Mucosa of stomach (tissue), 1 donor: ENCODE results near the gene DOCK4.

Experiments used
- H3K27me3 ChIP-seq: one replicate; pipeline ENCODE4 v1.7.0; 2013; ENCODE audit warnings: mild to moderate bottlenecking, low read length; ENCODE audit not compliant: control insufficient read depth, insufficient read depth
- H3K36me3 ChIP-seq: one replicate; pipeline ENCODE4 v1.7.0; 2013; ENCODE audit warnings: low read length; ENCODE audit not compliant: control insufficient read depth, insufficient read depth
- H3K4me1 ChIP-seq: one replicate; pipeline ENCODE4 v1.7.0; 2013; ENCODE audit warnings: mild to moderate bottlenecking, low read length; ENCODE audit not compliant: control insufficient read depth, insufficient read depth
- H3K4me3 ChIP-seq: one replicate; pipeline ENCODE4 v1.7.0; 2013; ENCODE audit warnings: low read length
- H3K9ac ChIP-seq: one replicate; pipeline ENCODE4 v1.7.0; 2013; ENCODE audit warnings: mild to moderate bottlenecking, low read length, moderate library complexity
- H3K9me3 ChIP-seq: one replicate; pipeline ENCODE4 v1.7.0; 2013; ENCODE audit warnings: mild to moderate bottlenecking, low read length, moderate library complexity; ENCODE audit not compliant: control insufficient read depth
- donor health status: Pancreatic carcinoma.

Gene DOCK4

GRCh38 chr7:112014347-112014746 is 191.9 kb downstream of the DOCK4 start:
- Histone ChIP-seq H3K4me1 (no peaks in the 10 kb centered on the region), H3K9ac (no peak overlapping the region), H3K9me3 (no peaks in the 10 kb centered on the region), H3K36me3 (no peaks in the 10 kb centered on the region), H3K27me3 (no peaks in the 10 kb centered on the region), H3K4me3 (no peak overlapping the region)

GRCh38 chr7:112013274-112013673 is 192.9 kb downstream of the DOCK4 start:
- Histone ChIP-seq H3K9me3 (no peaks in the 10 kb centered on the region), H3K36me3 (no peaks in the 10 kb centered on the region), H3K27me3 (no peaks in the 10 kb centered on the region), H3K4me3 (no peak overlapping the region), H3K9ac (no peak overlapping the region), H3K4me1 (no peaks in the 10 kb centered on the region)

- Histone ChIP-seq H3K36me3 (no peaks in the 10 kb centered on the region), H3K27me3 (no peaks in the 10 kb centered on the region), H3K4me3 (no peak overlapping the region), H3K4me1 (no peaks in the 10 kb centered on the region), H3K9me3 (no peaks in the 10 kb centered on the region), H3K9ac (no peak overlapping the region)
These were observed 194.0 kb downstream of the DOCK4 start for GRCh38 chr7:112012242-112012641.

GRCh38 chr7:112010994-112011393 is 195.2 kb downstream of the DOCK4 start:
- no peaks in the 10 kb centered on the region for H3K9me3 ChIP-seq
- H3K4me1 ChIP-seq = no peaks in the 10 kb centered on the region
- H3K4me3 ChIP-seq = no peak overlapping the region
- H3K36me3 ChIP-seq = no peaks in the 10 kb centered on the region
- no peak overlapping the region for H3K9ac ChIP-seq
- H3K27me3 ChIP-seq = no peaks in the 10 kb centered on the region

- Histone ChIP-seq H3K27me3 (no peaks in the 10 kb centered on the region), H3K4me3 (no peak overlapping the region), H3K36me3 (no peaks in the 10 kb centered on the region), H3K9ac (no peak overlapping the region), H3K4me1 (no peaks in the 10 kb centered on the region), H3K9me3 (no peaks in the 10 kb centered on the region)
These were observed 196.1 kb downstream of the DOCK4 start for GRCh38 chr7:112010109-112010508.

- no peak overlapping the region for H3K4me3 ChIP-seq
- H3K9ac ChIP-seq = no peak overlapping the region
- H3K27me3 ChIP-seq = no peaks in the 10 kb centered on the region
- H3K9me3 ChIP-seq = no peaks in the 10 kb centered on the region
- no peaks in the 10 kb centered on the region for H3K4me1 ChIP-seq
- no peaks in the 10 kb centered on the region for H3K36me3 ChIP-seq
These were observed 197.1 kb downstream of the DOCK4 start for GRCh38 chr7:112009081-112009480.

- H3K27me3 ChIP-seq = no peaks in the 10 kb centered on the region
- no peak overlapping the region for H3K9ac ChIP-seq
- H3K4me3 ChIP-seq = no peak overlapping the region
- H3K9me3 ChIP-seq = no peaks in the 10 kb centered on the region
- H3K36me3 ChIP-seq = no peaks in the 10 kb centered on the region
- no peaks in the 10 kb centered on the region for H3K4me1 ChIP-seq
These were observed 199.0 kb downstream of the DOCK4 start for GRCh38 chr7:112007185-112007584.

GRCh38 chr7:112006071-112006470 is 200.1 kb downstream of the DOCK4 start:
- H3K4me3 ChIP-seq = no peak overlapping the region
- no peaks in the 10 kb centered on the region for H3K4me1 ChIP-seq
- no peaks in the 10 kb centered on the region for H3K36me3 ChIP-seq
- H3K27me3 ChIP-seq = no peaks in the 10 kb centered on the region
- no peak overlapping the region for H3K9ac ChIP-seq
- no peaks in the 10 kb centered on the region for H3K9me3 ChIP-seq

- Histone ChIP-seq H3K4me3 (no peak overlapping the region), H3K27me3 (no peaks in the 10 kb centered on the region), H3K9ac (no peak overlapping the region), H3K36me3 (no peaks in the 10 kb centered on the region), H3K9me3 (no peaks in the 10 kb centered on the region), H3K4me1 (no peaks in the 10 kb centered on the region)
These were observed 200.9 kb downstream of the DOCK4 start for GRCh38 chr7:112005205-112005775.

GRCh38 chr7:112001091-112001826 is 204.9 kb downstream of the DOCK4 start:
- Histone ChIP-seq H3K36me3 (no peaks in the 10 kb centered on the region), H3K4me3 (no peak overlapping the region), H3K9me3 (no peaks in the 10 kb centered on the region), H3K27me3 (no peaks in the 10 kb centered on the region), H3K4me1 (no peaks in the 10 kb centered on the region), H3K9ac (no peak overlapping the region)

GRCh38 chr7:111998326-111998725 is 207.9 kb downstream of the DOCK4 start:
- Histone ChIP-seq H3K4me3 (no peak overlapping the region), H3K36me3 (no peaks in the 10 kb centered on the region), H3K9ac (no peak overlapping the region), H3K9me3 (no peaks in the 10 kb centered on the region), H3K27me3 (no peaks in the 10 kb centered on the region), H3K4me1 (no peaks in the 10 kb centered on the region)

- Histone ChIP-seq H3K9ac (no peak overlapping the region), H3K36me3 (no peaks in the 10 kb centered on the region), H3K9me3 (no peaks in the 10 kb centered on the region), H3K4me1 (no peaks in the 10 kb centered on the region), H3K27me3 (no peaks in the 10 kb centered on the region), H3K4me3 (no peak overlapping the region)
These were observed 208.7 kb downstream of the DOCK4 start for GRCh38 chr7:111997546-111997945.
